Lower lobe of right lung (tissue), 2 donors: ENCODE data around the gene CCR7. TPM values are rescaled to one million over a fixed set of nuclear protein-coding genes. Genes with fewer than 3 reads are reported as not detected.

Source experiments
- ATAC-seq, 2 donors: fragments of 200-7000 bp; cut with Tn5 transposase; one replicate each; pipeline ENCODE4 v1.9.1; 2020 to 2022; ENCODE audit warnings: mild to moderate bottlenecking in 2 of 2, moderate library complexity in 2 of 2
- DNase-seq: peaks from one replicate; pipeline ENCODE4 v3.0.0-alpha.2; 2020
- H3K27ac ChIP-seq: fragments of 200-600 bp; one replicate; pipeline ENCODE4 v1.8.0; 2022
- H3K27me3 ChIP-seq: fragments of 200-600 bp; one replicate; pipeline ENCODE4 v1.8.0; 2022; ENCODE audit warnings: low read depth
- H3K36me3 ChIP-seq: fragments of 200-600 bp; one replicate; pipeline ENCODE4 v1.8.0; 2022; ENCODE audit warnings: mild to moderate bottlenecking
- H3K4me1 ChIP-seq: fragments of 200-600 bp; one replicate; pipeline ENCODE4 v1.8.0; 2022
- H3K4me3 ChIP-seq: fragments of 200-600 bp; one replicate; pipeline ENCODE4 v1.8.0; 2022; ENCODE audit warnings: mild to moderate bottlenecking
- H3K9me3 ChIP-seq: fragments of 200-600 bp; one replicate; pipeline ENCODE4 v1.8.0; 2022
- intact Hi-C: fragments of 100-400 bp; cut with DNase I; formaldehyde crosslinking; loops from one replicate; pipeline ENCODE4 v1.11.0; 2022
- total RNA-seq: library from RNA; stranded (reverse); fragmentation: NEBNext Ultra II Directional; extraction: Animal tissue kit (Norgen Biotek cat#: 25700); gene quantifications from one replicate; pipeline ENCODE4 v1.2.1, GENCODE V29; 2021
- TF ChIP-seq, protein P1 (sequence below): fragments of 200-600 bp; IDR thresholded peaks from one replicate; pipeline ENCODE4 v1.8.0; 2022; ENCODE audit warnings: antibody characterized with exemption, mild to moderate bottlenecking
- donor health status: DM: no; HTN: yes; CAD: no; lungs with severe emphysema.

Gene CCR7
- total RNA-seq, 1 donor from 2014 or later: 2.2 TPM

DNA sequence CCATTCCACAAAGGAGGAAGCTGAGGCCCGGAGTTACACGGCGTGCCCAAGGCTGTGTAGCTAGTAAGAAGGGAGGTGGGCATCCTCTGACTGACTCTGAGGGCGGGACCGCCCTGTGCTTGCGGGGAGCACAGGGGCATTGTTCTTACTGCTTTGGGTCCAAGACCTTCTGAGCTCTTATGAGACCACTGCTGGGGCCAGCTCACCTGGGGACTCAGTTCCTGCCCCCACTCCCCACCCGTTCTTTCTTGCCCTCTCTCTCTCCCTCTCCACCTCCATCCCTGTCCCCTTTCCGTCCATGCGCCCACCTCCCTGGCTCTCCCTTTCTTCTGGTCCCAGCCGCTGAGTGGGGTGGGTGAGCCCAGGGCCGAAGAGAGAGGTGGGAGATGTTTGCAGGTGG, 19.6 kb downstream of the CCR7 start:
- no peak for ATAC-seq
- TF ChIP-seq, protein P1, sequence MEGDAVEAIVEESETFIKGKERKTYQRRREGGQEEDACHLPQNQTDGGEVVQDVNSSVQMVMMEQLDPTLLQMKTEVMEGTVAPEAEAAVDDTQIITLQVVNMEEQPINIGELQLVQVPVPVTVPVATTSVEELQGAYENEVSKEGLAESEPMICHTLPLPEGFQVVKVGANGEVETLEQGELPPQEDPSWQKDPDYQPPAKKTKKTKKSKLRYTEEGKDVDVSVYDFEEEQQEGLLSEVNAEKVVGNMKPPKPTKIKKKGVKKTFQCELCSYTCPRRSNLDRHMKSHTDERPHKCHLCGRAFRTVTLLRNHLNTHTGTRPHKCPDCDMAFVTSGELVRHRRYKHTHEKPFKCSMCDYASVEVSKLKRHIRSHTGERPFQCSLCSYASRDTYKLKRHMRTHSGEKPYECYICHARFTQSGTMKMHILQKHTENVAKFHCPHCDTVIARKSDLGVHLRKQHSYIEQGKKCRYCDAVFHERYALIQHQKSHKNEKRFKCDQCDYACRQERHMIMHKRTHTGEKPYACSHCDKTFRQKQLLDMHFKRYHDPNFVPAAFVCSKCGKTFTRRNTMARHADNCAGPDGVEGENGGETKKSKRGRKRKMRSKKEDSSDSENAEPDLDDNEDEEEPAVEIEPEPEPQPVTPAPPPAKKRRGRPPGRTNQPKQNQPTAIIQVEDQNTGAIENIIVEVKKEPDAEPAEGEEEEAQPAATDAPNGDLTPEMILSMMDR: no peak
- intact Hi-C loops: no loop called here
- Histone ChIP-seq H3K27me3 (no peaks in the 10 kb centered on the region), H3K36me3 (no peaks in the 10 kb centered on the region), H3K4me3 (no peak overlapping the region), H3K4me1 (peaks cover 72% of the 10 kb centered on the region), H3K27ac (no peak overlapping the region), H3K9me3 (no peaks in the 10 kb centered on the region)
- no peak for DNase-seq

DNA sequence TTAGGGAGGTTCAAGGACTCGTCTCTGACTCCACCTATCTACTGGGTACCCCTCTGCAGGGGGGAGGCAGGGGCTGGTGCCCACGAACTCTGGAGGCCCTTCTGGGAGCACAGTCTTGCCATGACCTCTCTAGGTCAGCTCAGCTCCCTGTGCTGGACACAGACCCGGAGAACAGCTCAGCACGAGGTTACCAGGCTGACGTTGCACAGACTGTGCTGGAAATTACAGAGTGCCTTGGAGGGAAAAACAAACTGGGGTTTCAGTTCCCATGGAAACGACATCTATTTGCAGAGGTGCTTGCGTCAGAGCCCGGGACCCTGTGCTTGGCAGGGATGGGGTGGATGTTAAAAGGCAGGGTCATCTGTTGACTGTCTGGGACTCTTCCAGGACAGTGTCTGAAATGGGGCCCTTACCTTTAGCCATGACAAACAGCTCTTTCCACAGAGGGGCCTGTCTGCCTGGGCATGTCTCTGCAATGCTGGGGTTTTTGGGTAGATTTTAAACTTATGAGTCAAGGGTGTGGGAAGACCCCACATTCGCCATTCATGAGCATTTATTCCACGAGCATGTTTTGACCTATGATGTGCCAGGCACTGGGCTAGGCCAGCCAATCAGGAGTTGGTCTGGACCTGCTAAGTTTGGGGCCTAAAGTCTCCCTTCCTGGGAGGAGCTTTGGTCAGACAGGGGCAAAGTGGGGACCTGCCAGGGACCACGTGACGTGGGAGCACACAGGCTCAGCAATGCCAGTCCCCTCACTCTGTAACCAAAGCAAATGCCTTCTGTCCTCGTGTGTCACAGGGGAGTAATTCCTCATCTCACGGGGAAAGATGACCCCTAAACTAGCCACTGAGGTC, 22.5 kb downstream of the CCR7 start:
- intact Hi-C loops: no loop called here
- ATAC-seq: peak; percentile 72 to 75
- Histone ChIP-seq H3K4me3 (no peak overlapping the region), H3K36me3 (no peaks in the 10 kb centered on the region), H3K27ac (peak overlapping the region; percentile 87), H3K27me3 (no peaks in the 10 kb centered on the region), H3K9me3 (no peaks in the 10 kb centered on the region), H3K4me1 (peaks cover 72% of the 10 kb centered on the region)
- TF ChIP-seq, protein P1: no peak
- no peak for DNase-seq

DNA sequence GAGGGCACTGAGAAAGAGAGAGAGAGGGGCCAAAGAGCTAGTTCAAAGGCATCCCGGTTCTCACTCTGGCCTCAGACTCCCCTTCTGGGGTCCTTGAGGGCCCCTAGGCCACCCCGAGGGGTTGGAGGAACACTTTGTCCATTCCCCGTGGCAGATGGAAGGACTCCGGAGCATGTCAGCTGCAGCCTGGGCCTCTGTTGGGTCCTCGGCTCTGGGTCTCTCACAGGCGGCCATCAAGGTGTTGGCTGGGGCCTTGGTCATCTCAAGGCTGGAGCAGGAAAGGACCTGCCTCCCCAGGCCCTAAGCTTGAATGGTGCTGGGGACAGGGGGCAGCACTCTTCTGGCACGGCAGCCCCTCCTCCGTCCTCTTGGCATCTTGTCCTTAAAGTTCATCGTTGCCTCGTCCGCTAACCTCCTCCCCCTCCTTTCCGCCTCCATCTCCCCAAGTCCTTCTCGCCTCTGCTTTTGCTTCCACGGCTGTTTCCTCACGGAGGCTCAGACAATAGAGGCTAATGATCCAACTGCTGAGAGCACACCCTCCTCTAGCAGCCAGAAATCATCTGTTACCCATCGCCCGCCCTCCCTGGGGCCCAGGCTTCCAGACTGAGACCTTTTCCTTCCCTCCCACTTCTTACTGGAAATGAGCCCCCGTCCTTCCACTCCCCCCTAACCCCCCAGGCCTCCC, 23.3 kb downstream of the CCR7 start:
- H3K4me3 ChIP-seq: no peak overlapping the region
- TF ChIP-seq, protein P1: no peak
- no peaks in the 10 kb centered on the region for H3K36me3 ChIP-seq
- no peaks in the 10 kb centered on the region for H3K27me3 ChIP-seq
- no peak for DNase-seq
- H3K9me3 ChIP-seq: no peaks in the 10 kb centered on the region
- peak; percentile 32 to 35 for ATAC-seq
- intact Hi-C loops: no loop called here
- peaks cover 72% of the 10 kb centered on the region for H3K4me1 ChIP-seq
- peak overlapping the region; percentile 87 for H3K27ac ChIP-seq

DNA sequence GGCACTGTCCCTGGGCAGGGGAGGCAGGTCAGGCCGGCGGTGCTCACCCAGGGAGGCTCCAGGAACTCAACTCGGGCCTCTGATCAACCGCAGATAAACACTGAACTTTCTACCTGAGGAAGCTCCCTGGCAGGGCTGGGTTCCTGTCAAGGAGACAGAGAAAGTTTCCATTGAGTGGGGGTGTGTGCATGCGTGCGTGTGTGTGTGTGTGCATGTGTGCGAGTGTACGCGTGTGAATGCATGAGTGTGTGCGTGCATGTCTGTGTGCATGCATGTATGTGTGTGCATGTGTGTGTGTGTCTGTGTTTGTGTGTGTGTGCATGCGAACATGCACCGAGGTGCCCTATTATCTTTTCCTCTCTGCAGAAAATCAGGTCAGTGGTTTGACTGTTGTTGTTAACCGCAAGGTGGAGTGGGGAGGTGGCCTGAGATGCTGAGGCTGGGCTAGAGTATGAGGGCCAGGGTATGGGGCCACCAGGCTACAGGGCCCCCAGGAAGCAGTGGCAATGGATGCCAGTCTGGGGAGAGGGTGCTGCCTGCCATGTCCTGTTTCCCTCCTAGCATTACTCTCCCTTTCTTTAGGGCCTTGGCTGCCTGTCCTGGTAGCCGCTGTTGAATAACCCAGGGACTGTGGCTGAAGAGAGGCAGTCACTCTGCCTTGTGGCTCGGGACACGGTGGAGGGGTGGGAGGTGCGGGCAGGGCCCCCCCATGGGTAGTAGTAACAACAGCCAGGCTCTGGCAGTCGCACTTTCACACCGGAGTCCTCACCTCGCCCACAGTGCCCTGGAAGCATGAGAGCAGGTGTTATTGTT, 24.0 kb downstream of the CCR7 start:
- no peaks in the 10 kb centered on the region for H3K27me3 ChIP-seq
- H3K36me3 ChIP-seq: no peaks in the 10 kb centered on the region
- no peak overlapping the region for H3K4me3 ChIP-seq
- peaks cover 77% of the 10 kb centered on the region for H3K4me1 ChIP-seq
- TF ChIP-seq, protein P1: no peak
- H3K9me3 ChIP-seq: no peaks in the 10 kb centered on the region
- ATAC-seq (no peak), DNase-seq (no peak)
- peak overlapping the region; percentile 87 for H3K27ac ChIP-seq
- intact Hi-C loops: no loop called here

DNA sequence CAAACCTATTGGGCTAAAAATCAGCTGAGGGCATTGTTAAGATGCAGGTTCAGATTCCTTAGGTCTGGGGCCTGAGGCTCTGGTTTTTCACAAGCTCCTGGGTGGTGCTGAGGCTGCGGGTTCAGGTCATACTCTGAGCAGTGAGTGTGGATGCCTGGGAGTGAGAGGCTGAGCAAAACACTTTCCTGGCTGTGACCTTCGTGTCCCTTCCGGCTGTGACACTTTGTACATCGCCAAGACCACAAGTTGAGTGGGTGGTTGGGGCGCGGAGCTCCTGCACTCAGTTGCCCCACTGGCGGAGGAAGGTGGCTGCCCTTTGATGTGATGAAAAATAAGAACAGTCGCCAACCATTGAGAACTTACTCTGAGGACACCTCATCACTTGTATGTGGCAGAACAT, 24.8 kb downstream of the CCR7 start:
- Histone ChIP-seq H3K9me3 (no peaks in the 10 kb centered on the region), H3K27ac (peak overlapping the region; percentile 66), H3K4me1 (peaks cover 85% of the 10 kb centered on the region), H3K27me3 (no peaks in the 10 kb centered on the region), H3K36me3 (no peaks in the 10 kb centered on the region), H3K4me3 (no peak overlapping the region)
- no peak for DNase-seq
- TF ChIP-seq, protein P1: no peak
- ATAC-seq: no peak
- intact Hi-C loops: no loop called here
